ENCODE data around the gene RAB1A.

The RAB1A gene

DNA sequence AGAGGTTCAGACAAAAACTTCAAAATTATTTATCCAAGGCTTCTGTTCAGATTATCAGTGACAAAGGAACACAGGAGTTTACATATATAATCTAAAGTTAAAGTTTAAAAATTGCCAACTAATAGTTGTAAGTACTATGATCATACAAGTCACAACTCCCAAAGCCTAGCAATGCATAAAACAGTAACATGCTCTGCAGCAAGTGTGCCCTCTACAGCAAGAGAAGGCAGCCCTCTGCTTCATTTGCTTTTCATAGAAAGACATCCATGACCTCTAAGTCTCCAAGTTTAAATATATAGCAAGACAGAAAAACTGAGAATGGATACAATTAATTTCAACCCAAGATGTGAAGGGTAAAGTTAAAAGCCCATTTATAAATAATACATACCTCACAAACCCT lies 13.3 kb downstream of the RAB1A start:
- Histone ChIP-seq H3K27ac (ENCODE audit: low read length) (no peak overlapping the region), H3K9me3 (ENCODE audit: insufficient read depth, low read length) (no peaks in the 10 kb centered on the region), H3K79me2 (ENCODE audit: low read length) (peaks cover 100% of the 10 kb centered on the region), H4K20me1 (ENCODE audit: insufficient read depth, low read length) (peaks cover 90% of the 10 kb centered on the region), H3K9ac (ENCODE audit: low read length) (no peak overlapping the region), H3K36me3 (replicated peaks; ENCODE audit: low read depth, low read length) (peaks cover 2% of the 10 kb centered on the region), H3K4me3 (ENCODE audit: low read length) (no peak overlapping the region), H3K27me3 (ENCODE audit: low read depth, low read length) (no peaks in the 10 kb centered on the region), H3K4me2 (ENCODE audit: low read length) (no peak overlapping the region), H2AFZ (ENCODE audit: low read depth, low read length) (no peak overlapping the region), H3K4me1 (ENCODE audit: low read length) (no peaks in the 10 kb centered on the region)
- TF ChIP-seq, protein P1, sequence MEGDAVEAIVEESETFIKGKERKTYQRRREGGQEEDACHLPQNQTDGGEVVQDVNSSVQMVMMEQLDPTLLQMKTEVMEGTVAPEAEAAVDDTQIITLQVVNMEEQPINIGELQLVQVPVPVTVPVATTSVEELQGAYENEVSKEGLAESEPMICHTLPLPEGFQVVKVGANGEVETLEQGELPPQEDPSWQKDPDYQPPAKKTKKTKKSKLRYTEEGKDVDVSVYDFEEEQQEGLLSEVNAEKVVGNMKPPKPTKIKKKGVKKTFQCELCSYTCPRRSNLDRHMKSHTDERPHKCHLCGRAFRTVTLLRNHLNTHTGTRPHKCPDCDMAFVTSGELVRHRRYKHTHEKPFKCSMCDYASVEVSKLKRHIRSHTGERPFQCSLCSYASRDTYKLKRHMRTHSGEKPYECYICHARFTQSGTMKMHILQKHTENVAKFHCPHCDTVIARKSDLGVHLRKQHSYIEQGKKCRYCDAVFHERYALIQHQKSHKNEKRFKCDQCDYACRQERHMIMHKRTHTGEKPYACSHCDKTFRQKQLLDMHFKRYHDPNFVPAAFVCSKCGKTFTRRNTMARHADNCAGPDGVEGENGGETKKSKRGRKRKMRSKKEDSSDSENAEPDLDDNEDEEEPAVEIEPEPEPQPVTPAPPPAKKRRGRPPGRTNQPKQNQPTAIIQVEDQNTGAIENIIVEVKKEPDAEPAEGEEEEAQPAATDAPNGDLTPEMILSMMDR (IDR thresholded peaks at IDR 0.05; ENCODE audit: low read depth, low read length) = no peak; the same call in 1 of the 2 replicates

DNA sequence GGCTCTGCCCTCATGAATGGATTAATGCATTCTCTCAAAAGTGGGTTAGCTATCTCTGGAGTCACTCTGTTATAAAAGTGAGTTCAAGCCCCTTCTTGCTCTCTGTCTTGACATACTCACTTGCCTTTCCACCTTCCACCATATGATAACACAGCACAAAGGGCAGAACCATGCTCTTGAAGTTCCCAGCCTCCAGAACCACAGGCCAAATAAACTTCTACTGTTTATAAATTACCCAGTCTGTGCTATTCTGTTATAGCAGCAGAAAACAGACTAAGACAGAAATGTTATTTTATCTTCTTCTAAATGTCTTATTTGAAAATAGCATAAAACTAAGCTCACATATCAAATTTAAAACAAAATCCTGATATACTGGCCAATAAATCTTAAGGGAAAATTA lies 15.0 kb downstream of the RAB1A start:
- Histone ChIP-seq H3K9ac (ENCODE audit: low read length) (no peak overlapping the region), H3K79me2 (ENCODE audit: low read length) (peaks cover 100% of the 10 kb centered on the region), H3K36me3 (replicated peaks; ENCODE audit: low read depth, low read length) (no peaks in the 10 kb centered on the region), H3K4me1 (ENCODE audit: low read length) (no peaks in the 10 kb centered on the region), H3K9me3 (ENCODE audit: insufficient read depth, low read length) (no peaks in the 10 kb centered on the region), H2AFZ (ENCODE audit: low read depth, low read length) (no peak overlapping the region), H3K4me2 (ENCODE audit: low read length) (no peak overlapping the region), H3K4me3 (ENCODE audit: low read length) (no peak overlapping the region), H3K27ac (ENCODE audit: low read length) (no peak overlapping the region), H4K20me1 (ENCODE audit: insufficient read depth, low read length) (peaks cover 90% of the 10 kb centered on the region), H3K27me3 (ENCODE audit: low read depth, low read length) (no peaks in the 10 kb centered on the region)
- no peak for TF ChIP-seq EZH2phosphoT487 (IDR thresholded peaks at IDR 0.05; ENCODE audit: low read depth)
- TF ChIP-seq, protein P1 (IDR thresholded peaks at IDR 0.05; ENCODE audit: low read depth, low read length) = no peak

DNA sequence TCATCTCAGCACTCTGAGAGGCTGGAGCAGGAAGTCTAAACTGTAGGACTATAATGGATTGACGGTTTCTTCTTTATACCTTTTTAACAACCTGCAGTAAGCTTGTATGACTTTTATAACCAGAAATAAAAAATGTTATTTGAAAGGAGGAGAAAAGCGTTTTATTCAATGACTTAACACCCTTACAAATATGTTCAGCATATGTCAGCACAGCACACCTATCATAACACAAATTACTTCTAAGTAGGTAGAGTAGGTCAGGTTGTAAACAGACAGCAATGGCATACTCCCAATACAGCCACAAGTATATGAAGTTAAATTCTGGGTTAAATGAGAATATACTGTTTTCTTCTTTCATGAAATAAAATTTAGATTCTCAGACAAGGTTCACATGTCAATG lies 16.1 kb downstream of the RAB1A start:
- no peak overlapping the region for H3K4me2 ChIP-seq (ENCODE audit: low read length)
- no peaks in the 10 kb centered on the region for H3K4me1 ChIP-seq (ENCODE audit: low read length)
- peaks cover 90% of the 10 kb centered on the region for H4K20me1 ChIP-seq (ENCODE audit: insufficient read depth, low read length)
- no peak overlapping the region for H3K4me3 ChIP-seq (ENCODE audit: low read length)
- no peak overlapping the region for H2AFZ ChIP-seq (ENCODE audit: low read depth, low read length)
- H3K9ac ChIP-seq (ENCODE audit: low read length) = no peak overlapping the region
- TF ChIP-seq, protein P1 (IDR thresholded peaks at IDR 0.05; ENCODE audit: low read depth, low read length) = no peak
- no peak for TF ChIP-seq EZH2phosphoT487 (IDR thresholded peaks at IDR 0.05; ENCODE audit: low read depth)
- no peaks in the 10 kb centered on the region for H3K27me3 ChIP-seq (ENCODE audit: low read depth, low read length)
- H3K27ac ChIP-seq (ENCODE audit: low read length) = no peak overlapping the region
- H3K9me3 ChIP-seq (ENCODE audit: insufficient read depth, low read length) = no peaks in the 10 kb centered on the region
- peaks cover 100% of the 10 kb centered on the region for H3K79me2 ChIP-seq (ENCODE audit: low read length)
- no peaks in the 10 kb centered on the region for H3K36me3 ChIP-seq (replicated peaks; ENCODE audit: low read depth, low read length)

DNA sequence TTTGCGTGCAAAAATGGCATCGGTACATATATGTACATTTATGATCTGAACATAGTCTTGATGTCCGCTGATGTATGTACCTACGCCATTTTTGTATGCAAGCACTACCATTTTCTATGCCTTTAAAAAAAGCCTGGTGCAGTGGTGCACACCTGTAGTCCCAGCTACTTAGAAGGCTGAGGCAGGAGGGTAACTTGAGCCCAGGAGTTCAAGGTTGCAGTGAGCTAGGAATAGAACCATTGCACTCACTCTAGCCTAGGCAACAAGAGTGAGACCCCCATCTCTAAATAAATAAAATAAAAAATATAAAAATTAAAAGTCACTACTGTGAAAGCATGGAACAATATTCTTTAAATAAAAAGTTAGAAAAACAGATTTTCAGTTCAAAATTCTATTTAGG lies 16.7 kb downstream of the RAB1A start:
- Histone ChIP-seq H3K27me3 (ENCODE audit: low read depth, low read length) (no peaks in the 10 kb centered on the region), H3K4me1 (ENCODE audit: low read length) (no peaks in the 10 kb centered on the region), H4K20me1 (ENCODE audit: insufficient read depth, low read length) (peaks cover 89% of the 10 kb centered on the region), H3K4me2 (ENCODE audit: low read length) (no peak overlapping the region), H3K36me3 (replicated peaks; ENCODE audit: low read depth, low read length) (no peaks in the 10 kb centered on the region), H3K4me3 (ENCODE audit: low read length) (no peak overlapping the region), H3K27ac (ENCODE audit: low read length) (no peak overlapping the region), H3K9ac (ENCODE audit: low read length) (no peak overlapping the region), H3K79me2 (ENCODE audit: low read length) (peaks cover 100% of the 10 kb centered on the region), H2AFZ (ENCODE audit: low read depth, low read length) (no peak overlapping the region), H3K9me3 (ENCODE audit: insufficient read depth, low read length) (no peaks in the 10 kb centered on the region)
- TF ChIP-seq EZH2phosphoT487 (IDR thresholded peaks at IDR 0.05; ENCODE audit: low read depth) = no peak
- TF ChIP-seq, protein P1 (IDR thresholded peaks at IDR 0.05; ENCODE audit: low read depth, low read length) = no peak
